ENCODE results near the gene CNTN4. TPM values are rescaled to one million over a fixed set of nuclear protein-coding genes. Genes with fewer than 3 reads are reported as not detected.

Gene CNTN4
- total RNA-seq, 3 donors from 2014 or later (not counting 1 experiment from before 2014, with no cell fraction given), result not detected

DNA sequence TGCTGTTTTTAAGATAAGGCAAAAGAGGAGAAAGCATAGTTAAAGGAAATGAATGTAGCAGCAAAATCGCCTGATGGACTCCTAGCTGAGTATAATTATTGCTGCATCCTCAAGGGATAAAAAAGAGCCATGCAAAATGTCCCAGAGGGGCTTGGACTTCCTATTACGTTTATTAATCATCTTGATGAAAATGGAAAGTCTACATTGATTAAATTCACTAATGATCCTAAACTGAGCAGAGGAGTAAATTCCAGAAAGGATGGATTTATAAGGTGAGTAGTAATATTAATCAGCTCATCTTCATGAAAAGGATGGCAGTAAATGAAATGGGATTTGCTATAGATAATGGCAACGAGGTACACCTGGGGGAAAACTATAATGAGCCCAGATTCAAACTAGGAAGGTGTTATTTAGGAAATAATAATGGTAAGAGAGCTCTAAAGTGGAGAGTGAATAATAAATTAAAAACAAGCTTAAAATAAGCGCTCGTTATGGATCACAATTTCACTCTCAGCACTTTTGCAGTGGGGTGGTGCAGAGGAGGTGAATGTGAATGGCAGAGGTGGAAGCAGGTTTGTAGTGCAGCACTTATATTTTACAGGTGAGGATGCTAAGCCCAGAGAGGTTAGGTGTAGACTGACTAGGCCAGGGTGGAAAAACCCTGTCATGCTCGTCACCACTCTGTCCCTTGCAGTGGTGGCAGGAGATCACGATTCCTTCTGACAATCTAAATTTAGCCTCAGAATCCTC lies 989.2 kb downstream of the CNTN4 start:
- WGBS (ENCODE audit: insufficient coverage), result 89% methylated on average over 6 of the region's 7 CpGs
- intact Hi-C loops (cut with micrococcal nuclease), result no loop called here
- no peaks in the 10 kb centered on the region for H3K4me1 ChIP-seq (ENCODE audit: control insufficient read depth, insufficient read depth, low read length)
- Mint-ChIP-seq H3K27ac (no peak overlapping the region), H3K4me1 (peaks cover 0 to 4% of the 10 kb centered on the region in 2 donors), H3K4me3 (no peak overlapping the region), H3K36me3 (no peaks in the 10 kb centered on the region), H3K27me3 (ENCODE audit: low read depth in 2 of 2) (peaks cover 7 to 8% of the 10 kb centered on the region in 2 donors), H3K9me3 (no peaks in the 10 kb centered on the region)
- no peak overlapping the region for H3K27ac ChIP-seq (ENCODE audit: low read length)
- no peaks in the 10 kb centered on the region for H3K36me3 ChIP-seq (ENCODE audit: control insufficient read depth, insufficient read depth, low read length)
- no peaks in the 10 kb centered on the region for H3K9me3 ChIP-seq (ENCODE audit: control insufficient read depth, insufficient read depth, low read length)
- no peaks in the 10 kb centered on the region for H3K27me3 ChIP-seq (ENCODE audit: control insufficient read depth, insufficient read depth, low read length)
- TF ChIP-seq, protein P1, sequence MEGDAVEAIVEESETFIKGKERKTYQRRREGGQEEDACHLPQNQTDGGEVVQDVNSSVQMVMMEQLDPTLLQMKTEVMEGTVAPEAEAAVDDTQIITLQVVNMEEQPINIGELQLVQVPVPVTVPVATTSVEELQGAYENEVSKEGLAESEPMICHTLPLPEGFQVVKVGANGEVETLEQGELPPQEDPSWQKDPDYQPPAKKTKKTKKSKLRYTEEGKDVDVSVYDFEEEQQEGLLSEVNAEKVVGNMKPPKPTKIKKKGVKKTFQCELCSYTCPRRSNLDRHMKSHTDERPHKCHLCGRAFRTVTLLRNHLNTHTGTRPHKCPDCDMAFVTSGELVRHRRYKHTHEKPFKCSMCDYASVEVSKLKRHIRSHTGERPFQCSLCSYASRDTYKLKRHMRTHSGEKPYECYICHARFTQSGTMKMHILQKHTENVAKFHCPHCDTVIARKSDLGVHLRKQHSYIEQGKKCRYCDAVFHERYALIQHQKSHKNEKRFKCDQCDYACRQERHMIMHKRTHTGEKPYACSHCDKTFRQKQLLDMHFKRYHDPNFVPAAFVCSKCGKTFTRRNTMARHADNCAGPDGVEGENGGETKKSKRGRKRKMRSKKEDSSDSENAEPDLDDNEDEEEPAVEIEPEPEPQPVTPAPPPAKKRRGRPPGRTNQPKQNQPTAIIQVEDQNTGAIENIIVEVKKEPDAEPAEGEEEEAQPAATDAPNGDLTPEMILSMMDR (IDR thresholded peaks at IDR 0.05), result no peak
- no peak overlapping the region for H3K4me3 ChIP-seq (ENCODE audit: low read length)
- DNase-seq, result no peak
- no peak for ATAC-seq

DNA sequence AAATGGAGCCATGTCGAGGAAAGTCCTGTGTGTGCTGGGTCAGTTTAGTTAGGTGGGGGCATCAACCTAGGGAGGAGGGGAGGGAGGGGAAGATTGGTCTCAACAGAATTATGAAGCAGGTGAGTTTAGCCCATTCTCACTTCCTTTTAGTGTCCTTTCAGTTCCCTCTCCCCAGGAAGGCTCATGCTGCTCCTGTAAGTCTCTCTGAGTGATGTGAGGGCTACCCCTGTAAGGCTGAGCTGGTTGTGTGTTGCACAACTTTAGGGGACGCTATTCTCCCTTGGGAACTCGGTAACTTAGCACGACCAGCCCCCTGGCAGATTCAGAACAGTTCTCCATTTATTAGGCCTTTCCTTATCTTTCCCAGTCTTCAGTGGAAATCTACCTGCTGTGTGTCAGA lies 990.4 kb downstream of the CNTN4 start:
- Histone ChIP-seq H3K27ac (ENCODE audit: low read length) (no peak overlapping the region), H3K4me3 (ENCODE audit: low read length) (no peak overlapping the region), H3K4me1 (ENCODE audit: control insufficient read depth, insufficient read depth, low read length) (no peaks in the 10 kb centered on the region), H3K9me3 (ENCODE audit: control insufficient read depth, insufficient read depth, low read length) (no peaks in the 10 kb centered on the region), H3K36me3 (ENCODE audit: control insufficient read depth, insufficient read depth, low read length) (no peaks in the 10 kb centered on the region), H3K27me3 (ENCODE audit: control insufficient read depth, insufficient read depth, low read length) (no peaks in the 10 kb centered on the region)
- H3K27ac Mint-ChIP-seq, result no peak overlapping the region
- H3K36me3 Mint-ChIP-seq, result no peaks in the 10 kb centered on the region
- H3K4me1 Mint-ChIP-seq, result peaks cover 0 to 4% of the 10 kb centered on the region in 2 donors
- WGBS (ENCODE audit: insufficient coverage), result 63% methylated on average over 4 of the region's 4 CpGs
- TF ChIP-seq, protein P1 (IDR thresholded peaks at IDR 0.05), result no peak
- no peaks in the 10 kb centered on the region for H3K9me3 Mint-ChIP-seq
- ATAC-seq (no peak), DNase-seq (no peak)
- intact Hi-C loops (cut with micrococcal nuclease), result no loop called here
- H3K27me3 Mint-ChIP-seq (ENCODE audit: low read depth in 2 of 2), result peaks cover 6 to 13% of the 10 kb centered on the region in 2 donors
- no peak overlapping the region for H3K4me3 Mint-ChIP-seq

DNA sequence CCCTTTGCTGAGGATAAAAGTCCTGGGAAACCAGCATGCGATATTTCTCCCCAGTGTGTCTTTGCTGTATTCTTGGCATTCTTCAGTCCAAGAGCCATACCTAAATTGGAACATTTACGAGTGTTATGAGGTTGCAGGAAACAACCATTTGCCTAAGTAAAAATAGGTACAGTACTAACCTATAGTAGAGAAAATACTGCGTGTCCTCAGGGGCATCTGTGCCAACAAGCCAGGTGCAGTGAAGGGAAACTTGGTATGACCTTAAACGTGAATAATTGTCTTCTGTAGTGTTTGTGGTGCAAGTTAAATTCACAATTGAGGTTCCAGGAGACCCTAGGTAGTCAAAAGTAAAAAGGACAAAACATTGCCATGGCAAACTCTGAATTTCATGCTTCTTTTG lies 999.3 kb downstream of the CNTN4 start:
- H3K4me1 ChIP-seq (ENCODE audit: control insufficient read depth, insufficient read depth, low read length), result no peaks in the 10 kb centered on the region
- intact Hi-C loops (cut with micrococcal nuclease), result no loop called here
- H3K27ac ChIP-seq (ENCODE audit: low read length), result no peak overlapping the region
- whole genome bisulfite sequencing (ENCODE audit: insufficient coverage), result 83% methylated on average over 4 of the region's 4 CpGs
- DNase-seq (no peak), ATAC-seq (no peak)
- Mint-ChIP-seq H3K4me1 (no peaks in the 10 kb centered on the region), H3K27me3 (ENCODE audit: low read depth in 2 of 2) (peaks cover 11% of the 10 kb centered on the region in 2 donors), H3K9me3 (no peaks in the 10 kb centered on the region), H3K36me3 (no peaks in the 10 kb centered on the region), H3K27ac (no peak overlapping the region), H3K4me3 (no peak overlapping the region)
- H3K4me3 ChIP-seq (ENCODE audit: low read length), result no peak overlapping the region
- no peaks in the 10 kb centered on the region for H3K27me3 ChIP-seq (ENCODE audit: control insufficient read depth, insufficient read depth, low read length)
- no peaks in the 10 kb centered on the region for H3K36me3 ChIP-seq (ENCODE audit: control insufficient read depth, insufficient read depth, low read length)
- TF ChIP-seq, protein P1 (IDR thresholded peaks at IDR 0.05), result no peak
- H3K9me3 ChIP-seq (ENCODE audit: control insufficient read depth, insufficient read depth, low read length), result no peaks in the 10 kb centered on the region
